HepG2 (cell line): ENCODE results near the gene PDCD2. TPM values are rescaled to one million over a fixed set of nuclear protein-coding genes. Genes with fewer than 3 reads are reported as not detected.
A peak's percentile ranks its signal among the peaks of the same experiment; 100 is the strongest.

Experiments used
- ATAC-seq: fragments of 200-7000 bp; cut with Tn5 transposase; 3 replicates; pipeline ENCODE4 v1.9.1; 2020; ENCODE audit warnings: mild to moderate bottlenecking, moderate library complexity
- BruUV-seq: library from RNA; stranded (reverse); fragments of 400-500 nt; replicated peaks from 2 replicates; lab custom pipeline; 2021; lab: Mats Ljungman, UMichigan
- CTCF ChIA-PET: fragments of 300-600 bp; formaldehyde crosslinking; extraction: SDS; loops from one replicate; lab custom pipeline; 2021; ENCODE audit warnings: low total read pairs, inconsistent platforms, low intra/inter-chr PET ratio; lab: Yijun Ruan, JAX
- POLR2A ChIA-PET: fragments of 350-600 bp; sonication (Branson Sonifier 250); formaldehyde crosslinking; loops from one replicate; lab custom pipeline; 2020; ENCODE audit warnings: antibody characterized with exemption, inconsistent platforms; lab: Yijun Ruan, JAX
- DNase-seq: peaks from one replicate; pipeline ENCODE4 v3.0.0-alpha.2; 2015; ENCODE audit warnings: low spot score
- FAIRE-seq: peaks from 3 replicates; lab custom pipeline; 2011; peaks lifted over from hg19 to GRCh38; lab: Jason Lieb, UNC
- H2AFZ ChIP-seq: one replicate; pipeline ENCODE4 v1.6.1; 2011; ENCODE audit warnings: low read length, inconsistent platforms
- H3K27ac ChIP-seq: fragments of 300-600 bp; 3 replicates; pipeline ENCODE4 v1.8.0; 2011; ENCODE audit warnings: mixed run types, mild to moderate bottlenecking, mixed read lengths, low read length, inconsistent platforms; ENCODE audit not compliant: insufficient read depth; ENCODE audit errors: extremely low read length
- H3K27me3 ChIP-seq, 2 experiments: fragments of 200-600 bp in 1 of 2; 2 replicates in 1 of 2; 3 replicates in 1 of 2; pipeline versions ENCODE4 v1.6.0 to v1.8.0; 2011; ENCODE audit warnings: low read length in 2 of 2, mild to moderate bottlenecking in 2 of 2, moderate library complexity in 2 of 2, inconsistent platforms in 1 of 2; ENCODE audit not compliant: insufficient read depth in 2 of 2, control insufficient read depth in 1 of 2
- H3K36me3 ChIP-seq, 2 experiments: fragments of 200-600 bp in 1 of 2; replicated peaks in 1 of 2; 2 replicates in 1 of 2; 3 replicates in 1 of 2; pipeline versions ENCODE4 v1.5.1 to v1.8.0; 2011; ENCODE audit warnings: low read length in 2 of 2, inconsistent platforms in 1 of 2; ENCODE audit not compliant: insufficient read depth in 2 of 2, control insufficient read depth in 1 of 2
- H3K4me1 ChIP-seq: 2 replicates; pipeline ENCODE4 v1.5.1; 2012; ENCODE audit warnings: low read length, inconsistent platforms; ENCODE audit not compliant: insufficient read depth
- H3K4me2 ChIP-seq: 2 replicates; pipeline ENCODE4 v1.6.0; 2011; ENCODE audit warnings: low read depth, low read length, inconsistent platforms
- H3K4me3 ChIP-seq, 3 experiments: fragments of 200-600 bp in 1 of 3; sonication (generic), shearing (Covaris generic) in 1 of 3; replicated peaks in 1 of 3; 2 replicates each; pipeline ENCODE4 v1.5.1; 2011 to 2016; ENCODE audit warnings: low read length in 3 of 3, inconsistent platforms in 2 of 3, low read depth in 2 of 3, mild to moderate bottlenecking in 2 of 3, control low read depth in 1 of 3, mixed read lengths in 1 of 3; ENCODE audit not compliant: insufficient read depth in 1 of 3
- H3K79me2 ChIP-seq: one replicate; pipeline ENCODE4 v1.6.1; 2011; ENCODE audit warnings: low read length, inconsistent platforms; ENCODE audit not compliant: insufficient read depth
- H3K9ac ChIP-seq: 2 replicates; pipeline ENCODE4 v1.6.0; 2011; ENCODE audit warnings: mild to moderate bottlenecking, low read depth, low read length, inconsistent platforms; ENCODE audit not compliant: insufficient read depth
- H3K9me3 ChIP-seq: 2 replicates; pipeline ENCODE4 v1.5.1; 2012; ENCODE audit warnings: mild to moderate bottlenecking, low read length
- H4K20me1 ChIP-seq: 2 replicates; pipeline ENCODE4 v1.6.0; 2011; ENCODE audit warnings: inconsistent platforms, mild to moderate bottlenecking, low read length, moderate library complexity; ENCODE audit not compliant: insufficient read depth
- BATF2 ChIP-seq: sonication (generic); formaldehyde crosslinking; IDR thresholded peaks from 2 replicates; pipeline ENCODE4 v1.8.0; 2022; ENCODE audit warnings: mild to moderate bottlenecking, missing genetic modification reagents, moderate library complexity
- CC2D1A ChIP-seq: sonication (generic); formaldehyde crosslinking; IDR thresholded peaks from 2 replicates; pipeline ENCODE4 v1.8.1; 2023; ENCODE audit warnings: mild to moderate bottlenecking, missing genetic modification reagents
- LCORL ChIP-seq, 2 experiments: fragments of 450-650 bp in 1 of 2; sonication (generic) in 1 of 2; formaldehyde crosslinking in 1 of 2; IDR thresholded peaks; 2 replicates each; pipeline versions ENCODE4 v1.5.0 to v1.6.1; 2017 to 2020; ENCODE audit warnings: antibody characterized with exemption in 1 of 2, missing genetic modification reagents in 1 of 2
- PHF20 ChIP-seq: sonication (generic); formaldehyde crosslinking; IDR thresholded peaks from 2 replicates; pipeline ENCODE4 v1.5.0; 2020; ENCODE audit warnings: mild to moderate bottlenecking, missing genetic modification reagents
- PHF21A ChIP-seq: sonication (generic); formaldehyde crosslinking; IDR thresholded peaks from 2 replicates; pipeline ENCODE4 v1.5.0; 2020; ENCODE audit warnings: mild to moderate bottlenecking, missing genetic modification reagents
- RFXAP ChIP-seq: sonication (generic); formaldehyde crosslinking; IDR thresholded peaks from 2 replicates; pipeline ENCODE4 v1.4.0; 2020; ENCODE audit warnings: missing genetic modification reagents, borderline replicate concordance
- ZNF350 ChIP-seq: sonication (generic); formaldehyde crosslinking; IDR thresholded peaks from 2 replicates; pipeline ENCODE4 v1.4.0; 2020; ENCODE audit warnings: mild to moderate bottlenecking, low read depth, missing genetic modification reagents, borderline replicate concordance
- ZNF367 ChIP-seq: sonication (generic); formaldehyde crosslinking; IDR thresholded peaks from 2 replicates; pipeline ENCODE4 v1.4.0; 2020; ENCODE audit warnings: missing genetic modification reagents, borderline replicate concordance
- WGBS: methylation state at CpG from one replicate; pipeline ENCODE4 v1.1.6; 2017; ENCODE audit warnings: low lambda C conversion rate; 5-methylcytosine and 5-hydroxymethylcytosine counted together
- in situ Hi-C: cut with HindIII; loops from 2 replicates; pipeline ENCODE4 v1.10.0; 2017; ENCODE audit warnings: low pct_unique_long_range_greater_than_20kb; ENCODE audit not compliant: extremely low pct_ligation_motif_present
- intact Hi-C: fragments of 100-400 bp; cut with micrococcal nuclease; formaldehyde crosslinking; loops from one replicate; pipeline ENCODE4 v1.10.0; 2022; ENCODE audit not compliant: unreplicated experiment
- polyA plus RNA-seq, 8 experiments: library from polyadenylated mRNA; depleted of rRNA in 3 of 8; stranded (reverse) in 7 of 8; unstranded in 1 of 8; fragments of >200 nt; fragmentation: Illumina TruSeq in 4 of 8; extraction: Trizol in 4 of 8; gene quantifications; 2 replicates each; pipeline versions ENCODE4 v1.2.1 to v1.2.3, GENCODE V29; 2011 to 2016; ENCODE audit warnings: low read depth in 4 of 8, missing spikeins in 1 of 8, mixed read lengths in 1 of 8; ENCODE audit not compliant: insufficient read depth in 1 of 8
- total RNA-seq, 5 experiments: library from RNA; depleted of rRNA; stranded (reverse); fragments of >200 nt; fragmentation: Illumina TruSeq; extraction: Trizol; gene quantifications; 2 replicates each; pipeline ENCODE4 v1.2.3, GENCODE V29; 2016; ENCODE audit warnings: low read depth in 1 of 5
- TF ChIP-seq, protein P1 (sequence below): sonication (generic); formaldehyde crosslinking; IDR thresholded peaks from 2 replicates; pipeline ENCODE4 v1.5.1; 2020; ENCODE audit warnings: missing genetic modification reagents, mild to moderate bottlenecking, borderline replicate concordance

PDCD2 gene
- total and polyA plus RNA-seq, 2 of the 13 experiments (the other 11 are each of a cell fraction or from before 2014, with no cell fraction given): 83.6 to 133 TPM

DNA sequence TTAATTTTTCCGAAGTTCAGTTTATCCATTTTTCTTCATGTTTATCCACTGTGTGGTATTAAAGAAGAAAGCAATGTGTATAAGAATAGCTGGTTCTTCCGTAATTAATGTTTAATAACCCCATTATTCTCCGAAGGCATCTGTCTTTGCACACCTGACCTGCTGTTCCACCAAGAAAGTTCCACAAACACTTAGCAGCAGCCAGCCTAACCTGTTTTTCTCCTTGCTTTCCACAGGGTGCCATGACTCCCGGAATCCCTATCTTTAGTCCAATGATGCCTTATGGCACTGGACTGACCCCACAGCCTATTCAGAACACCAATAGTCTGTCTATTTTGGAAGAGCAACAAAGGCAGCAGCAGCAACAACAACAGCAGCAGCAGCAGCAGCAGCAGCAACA is 22.9 kb downstream of the PDCD2 start:
- Histone ChIP-seq H2AFZ (no peak overlapping the region), H3K4me1 (peaks cover 9% of the 10 kb centered on the region), H3K79me2 (peaks cover 19% of the 10 kb centered on the region), H3K27ac (no peak overlapping the region), H3K9ac (no peak overlapping the region), H3K27me3 (no peaks in the 10 kb centered on the region), H3K9me3 (no peaks in the 10 kb centered on the region), H3K4me3 (no peak overlapping the region), H3K36me3 (peaks cover 15 to 66% of the 10 kb centered on the region in 2 experiments; a peak in 4 of 5 replicates), H3K4me2 (no peak overlapping the region), H4K20me1 (no peaks in the 10 kb centered on the region)
- ATAC-seq (no peak), FAIRE-seq (no peak), DNase-seq (no peak)
- no TSS peak for BruUV-seq
- 97% methylated on average over 4 of the region's 4 CpGs for WGBS
- POLR2A ChIA-PET: no interaction called here
- in situ Hi-C loops (no loop called here), intact Hi-C loops (no loop called here)
- CTCF ChIA-PET: no interaction called here
- TF ChIP-seq CC2D1A (CRISPR knock-in tag): no peak
- TF ChIP-seq ZNF350 (CRISPR knock-in tag): no peak
- no peak for TF ChIP-seq BATF2
- TF ChIP-seq, protein P1, sequence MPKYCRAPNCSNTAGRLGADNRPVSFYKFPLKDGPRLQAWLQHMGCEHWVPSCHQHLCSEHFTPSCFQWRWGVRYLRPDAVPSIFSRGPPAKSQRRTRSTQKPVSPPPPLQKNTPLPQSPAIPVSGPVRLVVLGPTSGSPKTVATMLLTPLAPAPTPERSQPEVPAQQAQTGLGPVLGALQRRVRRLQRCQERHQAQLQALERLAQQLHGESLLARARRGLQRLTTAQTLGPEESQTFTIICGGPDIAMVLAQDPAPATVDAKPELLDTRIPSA (CRISPR knock-in tag): no peak
- TF ChIP-seq ZNF367: no peak
- TF ChIP-seq LCORL (IDR thresholded peaks at IDR 0.05): no peak
- no peak for TF ChIP-seq LCORL (CRISPR knock-in tag; IDR thresholded peaks at IDR 0.05)
- TF ChIP-seq, all 625 proteins: peak for 0

GRCh38 chr6:170555305-170555704 is 29.1 kb downstream of the PDCD2 start:
- Histone ChIP-seq H3K27ac (peak overlapping the region; percentile 84), H3K4me3 (peak overlapping the region; percentile 98 to 99 (median 98)), H4K20me1 (peaks cover 29% of the 10 kb centered on the region), H3K36me3 (peaks cover 2 to 19% of the 10 kb centered on the region in 2 experiments; a peak in 3 of 5 replicates), H3K79me2 (peaks cover 66% of the 10 kb centered on the region), H2AFZ (no peak overlapping the region), H3K4me1 (peaks cover 40% of the 10 kb centered on the region), H3K9ac (peak overlapping the region; percentile 96), H3K9me3 (no peaks in the 10 kb centered on the region), H3K27me3 (peaks cover 0 to 5% of the 10 kb centered on the region in 2 experiments; a peak in 1 of 5 replicates), H3K4me2 (peak overlapping the region; percentile 94)
- no peak for TF ChIP-seq RFXAP (CRISPR knock-in tag)
- 0 out of 2 replicates have a peak, but pooled peaks have one; percentile 29 for TF ChIP-seq PHF21A
- peak; percentile 28; the same call in 1 of the 2 replicates for TF ChIP-seq PHF20 (CRISPR knock-in tag)
- DNase-seq (no peak), FAIRE-seq (no peak), ATAC-seq (no peak)
- in situ Hi-C loops: no loop called here
- POLR2A ChIA-PET: no interaction called here
- WGBS: 33% methylated on average over 3 of the region's 3 CpGs
- BruUV-seq: no TSS peak
- CTCF ChIA-PET: no interaction called here
- intact Hi-C loops: no loop called here
